T-helper 1 cell treated with Interleukin-12 subunit alpha and Interleukin-12 subunit beta and Interleukin-4 antibody, amounts not matched to agents 30 ng/mL and 1 ng/mL, for 36 hours (primary cell): ENCODE data around the gene PPP2R5B. TPM values are rescaled to one million over a fixed set of nuclear protein-coding genes. Genes with fewer than 3 reads are reported as not detected.

Experiments used
- intact Hi-C: fragments of 100-400 bp; cut with micrococcal nuclease; formaldehyde crosslinking; loops from one replicate; pipeline ENCODE4 v1.15.1; 2024
- total RNA-seq: library from RNA; stranded (reverse); gene quantifications from 2 replicates; pipeline ENCODE4 v1.2.3, GENCODE V29; 2022

Gene PPP2R5B
- total RNA-seq, 1 donor from 2014 or later: 18.6 TPM

- intact Hi-C loops: no loop called here
Measured at GRCh38 chr11:64905516-64906313, 18.8 kb upstream of the PPP2R5B start.

DNA sequence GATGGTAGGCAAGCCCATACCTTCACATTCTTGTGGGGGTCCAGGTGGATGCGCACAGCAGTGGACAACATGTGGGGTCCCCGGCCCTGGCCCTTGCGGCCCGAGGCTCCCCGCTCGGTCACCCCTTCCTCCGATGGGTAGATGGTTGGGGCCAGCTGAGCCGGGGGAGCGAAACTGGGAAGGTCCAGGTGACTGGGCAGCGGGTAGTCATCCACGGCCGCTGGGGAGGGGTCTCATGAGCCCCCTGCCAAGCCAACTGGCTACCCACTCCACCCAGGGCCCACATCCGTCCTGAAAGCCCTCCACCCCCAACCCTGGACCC lies 18.2 kb upstream of the PPP2R5B start:
- intact Hi-C loops: no loop called here

GRCh38 chr11:64908766-64909165 lies 15.7 kb upstream of the PPP2R5B start:
- intact Hi-C loops: no loop called here

GRCh38 chr11:64909653-64910343 lies 14.7 kb upstream of the PPP2R5B start:
- intact Hi-C loops: no loop called here

DNA sequence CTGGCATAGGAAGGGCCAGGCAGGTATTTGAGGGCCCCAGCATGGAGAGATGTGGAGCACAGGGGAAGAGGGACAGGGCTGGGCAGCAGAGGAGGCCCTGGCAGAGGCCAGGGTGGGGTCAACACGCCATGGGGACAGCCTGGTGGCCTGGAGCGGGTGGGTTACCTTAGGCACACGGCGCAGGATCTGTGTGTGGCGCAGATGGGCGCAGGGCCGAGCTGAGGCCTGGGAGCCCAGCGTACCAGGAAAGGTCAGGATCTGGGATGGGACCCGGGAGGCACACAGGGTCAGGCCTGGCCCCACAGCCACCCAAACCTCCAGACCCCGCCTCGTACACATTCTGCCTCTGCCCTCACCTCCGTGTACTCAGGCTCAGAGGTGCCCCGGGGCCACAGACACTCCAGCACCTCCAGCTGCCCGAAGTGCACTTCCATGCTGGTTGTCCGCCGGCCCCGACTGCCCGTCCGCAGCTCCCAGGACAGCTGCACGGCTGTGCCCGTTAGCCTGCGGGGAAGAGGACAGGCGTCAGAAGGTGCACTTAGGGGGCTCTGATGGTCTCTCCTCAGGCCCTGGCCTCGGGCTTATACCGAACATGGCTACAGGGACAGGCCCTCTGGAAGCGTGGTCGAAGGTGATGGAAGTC lies 13.9 kb upstream of the PPP2R5B start:
- intact Hi-C loops: no loop called here

DNA sequence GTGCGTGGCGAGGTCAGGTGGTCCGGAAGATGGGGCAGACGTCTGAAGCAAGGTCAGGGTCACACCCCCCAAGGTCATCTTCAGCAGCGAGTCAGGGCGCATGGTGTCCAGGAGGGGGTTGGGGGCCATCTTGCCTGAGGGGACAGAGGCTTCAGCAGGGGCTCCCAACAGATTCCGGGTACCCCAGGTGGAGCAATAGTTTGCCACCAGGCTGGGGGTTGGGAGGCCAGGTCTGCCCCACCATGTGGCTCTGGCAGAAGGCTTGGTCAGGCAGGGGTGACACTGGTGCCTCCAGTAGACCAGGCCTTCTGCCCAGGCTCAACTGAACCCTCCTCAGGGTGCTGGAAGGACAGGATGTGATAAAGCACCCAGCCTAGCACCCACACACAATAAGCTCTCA lies 13.3 kb upstream of the PPP2R5B start:
- intact Hi-C loops: no loop called here

DNA sequence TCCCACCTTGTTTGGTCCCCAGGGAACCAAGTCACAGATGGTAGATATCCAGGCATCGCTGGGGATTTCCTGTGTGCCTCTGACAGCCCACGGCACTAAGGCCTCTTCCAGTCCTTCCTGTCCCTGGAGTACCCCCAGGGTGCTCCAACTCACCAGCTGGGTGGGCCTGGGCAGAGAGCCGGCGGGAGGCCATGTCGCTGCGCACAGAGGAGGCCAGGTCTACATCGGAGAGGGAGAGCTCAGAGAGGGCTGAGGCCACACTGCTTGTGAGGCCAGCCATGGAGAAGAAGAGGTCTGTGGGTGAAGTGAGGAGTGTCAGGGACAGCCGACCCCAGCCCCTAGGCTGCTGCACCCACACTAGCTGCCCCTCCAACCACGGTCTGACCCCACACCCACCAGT lies 12.8 kb upstream of the PPP2R5B start:
- intact Hi-C loops: no loop called here

GRCh38 chr11:64913171-64913727 lies 11.2 kb upstream of the PPP2R5B start:
- intact Hi-C loops: no loop called here

- intact Hi-C loops: no loop called here
Measured at GRCh38 chr11:64914123-64914522, 10.4 kb upstream of the PPP2R5B start.

GRCh38 chr11:64915376-64915887 lies 9.1 kb upstream of the PPP2R5B start:
- intact Hi-C loops: loop anchor here (5.0 kb wide), 1 partner anchor 57 kb away; the partner anchor contains the start of gene MAJIN

GRCh38 chr11:64916040-64916774 lies 8.3 kb upstream of the PPP2R5B start:
- intact Hi-C loops: loop anchor here (1.0 to 5.0 kb wide), 4 partner anchors 8 to 219 kb away; partner anchors contain the start of genes MAJIN, PPP2R5B and SYVN1

GRCh38 chr11:64916775-64917662 lies 7.5 kb upstream of the PPP2R5B start, which contains the start of gene ATG2A:
ATG2A (minus strand) TSS chr11:64917209; CDS start chr11:64917135, 74 bp downstream.
- intact Hi-C loops: loop anchor here (1.0 to 5.0 kb wide), 19 partner anchors 7 to 698 kb away; partner anchors contain the start of genes CAPN1, CDCA5, EHD1 and MAJIN

DNA sequence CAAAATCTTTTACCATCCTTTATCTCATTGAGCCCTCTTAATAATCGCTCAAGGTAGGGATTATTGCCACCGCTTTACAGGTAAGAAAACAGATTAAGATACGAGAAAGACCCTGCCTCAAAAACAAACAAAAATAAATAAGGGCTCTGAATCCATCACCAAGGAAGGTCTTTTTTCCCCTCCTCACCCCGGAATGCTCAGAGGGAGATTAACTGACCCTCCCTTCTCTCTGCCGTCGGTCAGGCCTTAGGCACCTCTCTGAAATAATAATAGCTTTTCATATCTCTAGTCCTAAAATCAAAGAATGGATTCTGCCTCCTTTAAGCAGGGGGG lies 6.9 kb upstream of the PPP2R5B start:
- intact Hi-C loops: loop anchor here (1.0 to 5.0 kb wide), 18 partner anchors 39 to 698 kb away; partner anchors contain the start of genes CAPN1, CDCA5, EHD1 and MAJIN

DNA sequence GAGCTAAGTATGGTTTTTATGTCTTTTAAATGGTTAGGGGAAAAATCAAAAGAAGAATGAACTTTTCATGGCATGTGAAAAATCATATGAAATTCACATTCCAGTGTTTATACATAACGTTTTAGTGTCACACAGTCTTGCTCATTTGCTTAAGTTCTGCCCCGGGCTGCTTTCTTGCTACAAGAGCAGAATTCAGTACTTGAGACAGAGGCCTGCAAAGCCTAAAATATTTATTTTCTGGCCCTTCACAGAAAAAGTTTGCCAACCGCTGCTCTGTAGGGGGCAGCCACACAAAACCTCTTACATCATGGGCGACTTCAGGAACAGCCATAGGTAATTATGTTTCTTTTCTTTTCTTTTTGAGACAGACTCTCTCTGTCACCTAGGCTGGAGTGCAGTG lies 6.5 kb upstream of the PPP2R5B start:
- intact Hi-C loops: loop anchor here (5.0 kb wide), 1 partner anchor 54 kb away; the partner anchor contains the start of gene MAJIN

GRCh38 chr11:64919627-64920026 lies 4.9 kb upstream of the PPP2R5B start:
- intact Hi-C loops: loop anchor here (5.0 kb wide), 1 partner anchor 53 kb away; the partner anchor contains the start of gene MAJIN

DNA sequence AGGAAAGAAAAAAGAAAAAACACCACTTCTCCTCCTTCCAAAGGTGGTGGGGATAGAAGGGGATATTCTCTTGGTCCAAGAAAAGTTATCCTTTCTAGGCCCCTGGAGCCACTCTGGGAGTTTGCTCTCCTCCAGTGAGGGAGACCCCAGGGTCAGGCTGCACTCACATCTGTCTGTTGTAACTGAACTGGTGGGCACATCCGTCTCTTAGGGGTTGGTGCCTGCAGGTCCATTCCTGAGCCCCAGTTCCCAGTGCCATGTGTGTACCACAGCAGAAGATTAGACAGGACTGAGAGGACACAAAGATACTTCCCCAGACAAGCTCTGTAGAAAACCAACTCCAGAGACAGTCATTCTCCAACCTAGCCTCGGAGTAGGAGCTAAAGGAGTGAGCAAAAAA lies 4.4 kb upstream of the PPP2R5B start:
- intact Hi-C loops: no loop called here

DNA sequence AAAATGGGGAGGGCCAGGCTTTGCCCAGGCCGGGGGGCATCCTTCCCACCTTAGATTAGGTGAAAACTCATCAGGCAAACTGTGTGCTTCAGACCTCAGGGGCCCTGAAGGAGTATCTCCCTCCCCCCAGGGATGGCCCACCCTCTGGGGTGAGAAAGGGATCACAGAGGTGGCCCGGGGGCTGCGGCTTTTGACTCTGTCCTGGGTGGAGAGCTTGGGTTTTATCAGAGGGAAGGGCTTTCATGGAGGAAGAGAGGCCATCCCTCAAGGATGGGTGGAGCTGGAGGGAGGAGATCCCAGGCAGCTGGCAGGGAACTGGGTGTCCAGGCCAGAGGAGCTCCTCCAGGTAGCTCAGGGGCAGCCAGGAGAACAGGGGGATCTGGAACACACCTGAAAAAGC lies 3.1 kb upstream of the PPP2R5B start:
- intact Hi-C loops: no loop called here

- intact Hi-C loops: no loop called here
Measured at GRCh38 chr11:64923151-64923661, 1.3 kb upstream of the PPP2R5B start.

- intact Hi-C loops: loop anchor here (1.0 to 2.0 kb wide), 13 partner anchors 9 to 690 kb away; partner anchors contain the start of genes CDCA5, EHD1, FAU and MAP3K11
Measured at GRCh38 chr11:64924910-64925284, 408 bp downstream of the PPP2R5B start.
